Tongue (tissue), 2 donors: Measurements from ENCODE around the gene SIGMAR1. TPM values are rescaled to one million over a fixed set of nuclear protein-coding genes. Genes with fewer than 3 reads are reported as not detected.
A peak's percentile ranks its signal among the peaks of the same experiment; 100 is the strongest.

Experiments
- DNase-seq: peaks from one replicate; pipeline ENCODE4 v3.0.0-alpha.2; 2015
- total RNA-seq: library from RNA; depleted of rRNA; stranded (reverse); fragments of >200 nt; gene quantifications from one replicate; pipeline ENCODE4 v1.2.3, GENCODE V29; 2014

Gene SIGMAR1
- total RNA-seq, 1 donor from 2014 or later, result 36.5 TPM

GRCh38 chr9:34603610-34604231, 33.9 kb downstream of the SIGMAR1 start:
- peak; percentile 91 for DNase-seq

GRCh38 chr9:34601937-34602573, 35.5 kb downstream of the SIGMAR1 start:
- DNase-seq, result no peak

GRCh38 chr9:34600908-34601307, 36.7 kb downstream of the SIGMAR1 start:
- no peak for DNase-seq

GRCh38 chr9:34599546-34599945, 38.0 kb downstream of the SIGMAR1 start:
- DNase-seq, result no peak

GRCh38 chr9:34594177-34594576, 43.4 kb downstream of the SIGMAR1 start:
- DNase-seq, result no peak

- peak; percentile 71 for DNase-seq
These were observed 44.5 kb downstream of the SIGMAR1 start for GRCh38 chr9:34592895-34593601.

- DNase-seq, result no peak
These were observed 45.4 kb downstream of the SIGMAR1 start for GRCh38 chr9:34591917-34592866.

- peak; percentile 90 for DNase-seq
These were observed 46.2 kb downstream of the SIGMAR1 start for GRCh38 chr9:34591248-34591916.

- peak; percentile 34 for DNase-seq
These were observed 47.0 kb downstream of the SIGMAR1 start for GRCh38 chr9:34590381-34591247.

- peak; percentile 76 for DNase-seq
These were observed 47.8 kb downstream of the SIGMAR1 start, which contains the start of gene CNTFR for GRCh38 chr9:34589636-34590380. TSS of gene CNTFR (minus strand) at chr9:34589724. CDS start at chr9:34568981, 20,743 bp downstream.

- peak; percentile 32 for DNase-seq
These were observed 48.6 kb downstream of the SIGMAR1 start for GRCh38 chr9:34588671-34589635.

- no peak for DNase-seq
These were observed 50.3 kb downstream of the SIGMAR1 start for GRCh38 chr9:34587271-34587670.

- no peak for DNase-seq
These were observed 51.5 kb downstream of the SIGMAR1 start for GRCh38 chr9:34585946-34586669.

GRCh38 chr9:34584970-34585369, 52.6 kb downstream of the SIGMAR1 start:
- DNase-seq, result no peak
